Umbilical cord (tissue), 2 donors: Measurements from ENCODE around the gene WWTR1. TPM values are rescaled to one million over a fixed set of nuclear protein-coding genes. Genes with fewer than 3 reads are reported as not detected.

Experiments
- DNase-seq: peaks from one replicate; pipeline ENCODE4 v3.0.0-alpha.2; 2015; ENCODE audit warnings: low spot score
- total RNA-seq: library from RNA; depleted of rRNA; stranded (reverse); fragments of >200 nt; gene quantifications from one replicate; pipeline ENCODE4 v1.2.3, GENCODE V29; 2014; ENCODE audit warnings: low replicate concordance; ENCODE audit not compliant: insufficient read depth

WWTR1 gene
- total RNA-seq, 1 donor from 2014 or later, result 110 TPM

- DNase-seq, result no peak
Measured at GRCh38 chr3:149623824-149624223, 34.0 kb downstream of the WWTR1 start.

- no peak for DNase-seq
Measured at GRCh38 chr3:149621218-149622005, 36.4 kb downstream of the WWTR1 start.

GRCh38 chr3:149620291-149621020 is 37.4 kb downstream of the WWTR1 start:
- DNase-seq, result peak; percentile 24

GRCh38 chr3:149619136-149619535 is 38.7 kb downstream of the WWTR1 start:
- DNase-seq, result no peak

- peak; percentile 17 for DNase-seq
Measured at GRCh38 chr3:149618151-149619123, 39.4 kb downstream of the WWTR1 start.

- no peak for DNase-seq
Measured at GRCh38 chr3:149615731-149616221, 42.0 kb downstream of the WWTR1 start.

GRCh38 chr3:149613988-149614387 is 43.8 kb downstream of the WWTR1 start:
- DNase-seq, result no peak

GRCh38 chr3:149612456-149612855 is 45.4 kb downstream of the WWTR1 start:
- no peak for DNase-seq

- no peak for DNase-seq
Measured at GRCh38 chr3:149611149-149611548, 46.7 kb downstream of the WWTR1 start.

- no peak for DNase-seq
Measured at GRCh38 chr3:149610351-149611105, 47.3 kb downstream of the WWTR1 start.

GRCh38 chr3:149609595-149609994 is 48.2 kb downstream of the WWTR1 start:
- no peak for DNase-seq

GRCh38 chr3:149608987-149609386 is 48.8 kb downstream of the WWTR1 start:
- DNase-seq, result no peak

GRCh38 chr3:149605902-149606301 is 51.9 kb downstream of the WWTR1 start:
- DNase-seq, result no peak

- no peak for DNase-seq
Measured at GRCh38 chr3:149604125-149604875, 53.5 kb downstream of the WWTR1 start.

GRCh38 chr3:149603126-149604074 is 54.4 kb downstream of the WWTR1 start:
- DNase-seq, result no peak

- no peak for DNase-seq
Measured at GRCh38 chr3:149600634-149601033, 57.2 kb downstream of the WWTR1 start.

GRCh38 chr3:149599236-149599635 is 58.6 kb downstream of the WWTR1 start:
- DNase-seq, result no peak

GRCh38 chr3:149596134-149596770 is 61.6 kb downstream of the WWTR1 start:
- no peak for DNase-seq
